ENCODE data around the gene POLR2F. TPM values are rescaled to one million over a fixed set of nuclear protein-coding genes. Genes with fewer than 3 reads are reported as not detected.

The POLR2F gene
- 75.5 and 76.1 TPM in 2 replicates for total RNA-seq (ENCODE audit: low replicate concordance)

DNA sequence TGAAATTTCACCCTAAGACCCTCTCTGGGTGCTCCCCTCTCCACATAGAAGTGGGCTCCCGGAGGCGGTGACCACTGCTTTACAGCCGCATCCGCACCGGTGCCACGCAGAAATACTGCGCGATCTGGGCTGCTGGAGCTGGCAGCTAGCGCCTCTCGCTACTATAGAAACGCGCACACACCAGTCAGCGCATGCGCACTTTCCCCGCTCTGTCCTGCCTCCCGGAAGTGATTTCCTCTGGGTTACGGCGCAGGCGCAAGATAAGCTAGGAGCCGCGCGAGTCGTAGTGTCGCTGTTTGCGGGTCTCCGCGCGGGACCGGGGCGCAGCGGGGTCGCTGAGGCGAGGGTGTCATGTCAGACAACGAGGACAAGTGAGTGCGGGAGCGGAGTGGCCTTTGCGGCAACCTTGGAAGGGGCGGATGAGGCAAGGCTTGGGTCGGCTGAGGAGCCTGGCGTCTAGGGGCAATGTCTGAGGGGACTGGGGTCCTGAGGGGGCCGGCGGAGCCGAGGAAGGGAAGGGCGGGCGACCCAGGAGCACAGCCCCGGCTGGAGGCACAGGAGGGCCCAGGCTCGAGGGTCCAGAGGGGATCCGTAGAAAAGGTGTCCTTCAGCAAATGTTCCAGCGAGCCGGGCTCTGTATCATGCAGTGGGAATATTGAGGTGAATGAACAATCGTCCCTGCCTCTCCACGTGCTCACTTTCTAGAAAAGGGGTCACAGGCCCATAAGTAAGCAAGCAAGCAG, at the start of gene POLR2F, which contains the start of gene C22orf23:
Gene POLR2F (plus strand): TSS at position 263 of the 743 bp plus-strand sequence. CDS start 89 bp downstream, at position 352.
Gene C22orf23 (minus strand): TSS at position 165 of the 743 bp plus-strand sequence. CDS start 452 bp downstream, outside the sequence.
- Histone ChIP-seq H3K9me3 (ENCODE audit: low read depth) (no peaks in the 10 kb centered on the region), H3K9ac (peak within 1 kb of the TSS; percentile 56), H2AFZ (replicated peaks) (peak within 1 kb of the TSS; percentile 96), H4K20me1 (ENCODE audit: low read depth) (peaks cover 5% of the 10 kb centered on the region), H3K4me1 (peaks cover 14% of the 10 kb centered on the region), H3K36me3 (no peaks in the 10 kb centered on the region), H3K27ac (no peak within 1 kb of the TSS), H3K27me3 (peaks cover 15% of the 10 kb centered on the region), H3F3A (ENCODE audit: low read depth) (peaks cover 12% of the 10 kb centered on the region), H3K4me3 (peak within 1 kb of the TSS; percentile 83), H3K79me2 (ENCODE audit: low read depth) (peaks cover 31% of the 10 kb centered on the region), H3K4me2 (peak within 1 kb of the TSS; percentile 86)
- no peaks in the 10 kb centered on the region for H3K27me3 Mint-ChIP-seq (ENCODE audit: insufficient read depth, low read depth)
- no peak for TF ChIP-seq EZH2 (IDR thresholded peaks at IDR 0.05)
- TF ChIP-seq CTCF (IDR thresholded peaks at IDR 0.05), result no peak
- TF ChIP-seq EZH2phosphoT487 (IDR thresholded peaks at IDR 0.05), result no peak
- peak within 1 kb of the TSS; percentile 96 for H3K27ac Mint-ChIP-seq
- DNase-seq (ENCODE audit: low spot score), result peak; percentile 99
- H3K9me3 Mint-ChIP-seq, result no peaks in the 10 kb centered on the region
- H3K4me1 Mint-ChIP-seq, result peaks cover 24% of the 10 kb centered on the region
- H3K4me3 Mint-ChIP-seq, result peak within 1 kb of the TSS; percentile 100
- H3K36me3 Mint-ChIP-seq, result peaks cover 13% of the 10 kb centered on the region

DNA sequence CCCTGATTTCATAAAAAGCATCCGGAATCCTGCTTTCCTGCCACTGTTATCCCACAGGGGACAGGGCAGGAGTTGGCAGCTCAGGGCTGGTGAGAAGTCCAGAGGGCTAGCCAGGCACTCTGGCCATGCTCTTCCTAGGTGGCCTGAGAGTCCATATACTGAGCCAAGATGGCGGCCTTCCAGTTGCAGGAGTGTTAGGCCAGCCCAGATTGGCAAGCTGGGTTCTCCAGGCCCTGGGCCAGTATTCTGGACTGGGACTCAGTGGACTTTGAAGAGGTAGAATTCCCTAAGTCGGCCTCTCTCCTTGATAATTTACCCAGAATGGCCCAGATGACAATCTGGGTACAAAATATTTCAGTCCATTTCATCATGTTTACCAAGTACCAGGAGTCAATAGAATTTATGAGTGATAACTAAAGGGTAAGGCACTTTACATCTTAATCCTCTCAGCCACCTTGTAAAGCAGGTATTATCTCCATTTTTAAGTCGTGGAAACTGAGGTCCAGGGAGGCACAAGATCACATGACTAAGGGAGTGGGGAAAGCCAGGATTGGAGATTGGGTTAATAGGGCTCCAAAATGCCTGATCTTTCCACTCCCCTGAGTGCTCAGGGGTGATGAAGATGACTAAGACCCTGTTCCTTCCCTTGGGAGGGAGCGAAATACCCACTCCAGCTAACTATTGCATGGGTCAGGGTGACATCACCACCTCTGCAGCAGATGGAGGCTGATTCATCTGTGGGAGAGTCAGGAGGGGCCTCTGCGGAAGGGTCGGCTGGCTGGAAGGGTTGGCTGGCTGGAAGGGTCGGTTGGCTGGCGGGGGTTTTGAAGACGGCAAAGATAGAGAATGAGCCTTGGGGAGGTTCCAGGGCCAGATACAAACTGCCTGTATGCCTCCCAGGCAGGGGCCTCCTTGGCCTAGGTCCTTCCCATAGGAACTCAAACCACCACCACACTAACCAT, 48.6 kb upstream of the POLR2F start:
- no peak overlapping the region for H3K27ac ChIP-seq
- no peaks in the 10 kb centered on the region for H3K27me3 Mint-ChIP-seq (ENCODE audit: insufficient read depth, low read depth)
- peaks cover 18% of the 10 kb centered on the region for H3F3A ChIP-seq (ENCODE audit: low read depth)
- H3K9me3 Mint-ChIP-seq, result no peaks in the 10 kb centered on the region
- H3K4me3 ChIP-seq, result no peak overlapping the region
- DNase-seq (ENCODE audit: low spot score), result no peak
- H2AFZ ChIP-seq (replicated peaks), result peak overlapping the region; percentile 95
- H3K36me3 Mint-ChIP-seq, result peaks cover 4% of the 10 kb centered on the region
- H4K20me1 ChIP-seq (ENCODE audit: low read depth), result peaks cover 6% of the 10 kb centered on the region
- H3K27me3 ChIP-seq, result no peaks in the 10 kb centered on the region
- H3K4me3 Mint-ChIP-seq, result peak overlapping the region; percentile 85
- H3K27ac Mint-ChIP-seq, result peak overlapping the region; percentile 63
- peaks cover 15% of the 10 kb centered on the region for H3K4me1 ChIP-seq
- no peak overlapping the region for H3K9ac ChIP-seq
- no peak overlapping the region for H3K4me2 ChIP-seq
- H3K4me1 Mint-ChIP-seq, result peaks cover 30% of the 10 kb centered on the region
- H3K36me3 ChIP-seq, result no peaks in the 10 kb centered on the region
- H3K9me3 ChIP-seq (ENCODE audit: low read depth), result no peaks in the 10 kb centered on the region
- TF ChIP-seq EZH2 (IDR thresholded peaks at IDR 0.05), result no peak
- H3K79me2 ChIP-seq (ENCODE audit: low read depth), result peaks cover 6% of the 10 kb centered on the region

- H3K27ac ChIP-seq, result no peak within 1 kb of the TSS
- peak within 1 kb of the TSS; percentile 3 for H3K27ac Mint-ChIP-seq
- H3K27me3 Mint-ChIP-seq (ENCODE audit: insufficient read depth, low read depth), result no peaks in the 10 kb centered on the region
Measured at GRCh38 chr22:37905534-37906363, 47.8 kb upstream of the POLR2F start, which contains the start of gene MICALL1. TSS of gene MICALL1 (plus strand) at chr22:37906297. CDS start at chr22:37906423, 126 bp downstream.

More at GRCh38 chr22:37905534-37906363, 47.8 kb upstream of the POLR2F start, which contains the start of gene MICALL1:
- Histone ChIP-seq H3K9me3 (ENCODE audit: low read depth) (no peaks in the 10 kb centered on the region), H3K27me3 (no peaks in the 10 kb centered on the region), H3K9ac (no peak within 1 kb of the TSS), H3K4me3 (peak within 1 kb of the TSS; percentile 80), H3K4me2 (peak within 1 kb of the TSS; percentile 97), H3K36me3 (no peaks in the 10 kb centered on the region), H3F3A (ENCODE audit: low read depth) (peaks cover 18% of the 10 kb centered on the region), H2AFZ (replicated peaks) (peak within 1 kb of the TSS; percentile 95), H3K4me1 (peaks cover 24% of the 10 kb centered on the region), H4K20me1 (ENCODE audit: low read depth) (peaks cover 12% of the 10 kb centered on the region), H3K79me2 (ENCODE audit: low read depth) (peaks cover 6% of the 10 kb centered on the region)
- Mint-ChIP-seq H3K4me1 (peaks cover 39% of the 10 kb centered on the region), H3K4me3 (peak within 1 kb of the TSS; percentile 85), H3K9me3 (no peaks in the 10 kb centered on the region), H3K36me3 (peaks cover 4% of the 10 kb centered on the region)
- TF ChIP-seq CTCF (IDR thresholded peaks at IDR 0.05) (peak; percentile 23), EZH2 (IDR thresholded peaks at IDR 0.05) (no peak), EZH2phosphoT487 (IDR thresholded peaks at IDR 0.05) (no peak)
- DNase-seq (ENCODE audit: low spot score), result peak; percentile 93

Measured in neural progenitor cell (in vitro differentiated cells).